Stimulated activated CD4-positive, alpha-beta T cell treated with anti-CD3 and anti-CD28 coated beads, Interleukin-2, amount 100 ng/mL, for 48 hours (primary cell): ENCODE results near the gene HNRNPC.

ENCODE experiments used
- DNase-seq, 2 donors: peaks; one replicate each; pipeline ENCODE4 v3.0.0-alpha.2; 2020

Gene HNRNPC

GRCh38 chr14:21209185-21209584, 60.1 kb downstream of the HNRNPC start:
- no peak for DNase-seq

DNA sequence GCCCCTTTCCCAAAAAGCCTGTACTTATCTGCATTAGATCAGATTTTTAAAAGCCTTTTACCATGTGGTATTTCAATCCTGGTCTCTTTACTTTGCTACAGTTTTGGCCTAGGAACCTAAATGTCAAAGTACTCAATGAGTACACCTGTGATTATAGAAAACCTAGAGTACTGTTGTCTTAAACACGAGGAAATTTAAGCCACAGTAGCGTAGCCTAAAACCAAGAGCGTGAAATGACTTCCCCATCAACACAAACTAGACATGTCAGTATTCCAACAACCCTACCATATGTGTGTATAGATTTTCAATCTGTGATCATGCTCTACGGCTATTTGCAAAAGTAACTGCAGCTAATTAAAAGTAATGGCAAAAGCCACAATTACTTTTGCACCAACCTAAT, 60.7 kb downstream of the HNRNPC start:
- DNase-seq, result no peak

- DNase-seq, result no peak
Observed at GRCh38 chr14:21206753-21207684, 62.2 kb downstream of the HNRNPC start.

DNA sequence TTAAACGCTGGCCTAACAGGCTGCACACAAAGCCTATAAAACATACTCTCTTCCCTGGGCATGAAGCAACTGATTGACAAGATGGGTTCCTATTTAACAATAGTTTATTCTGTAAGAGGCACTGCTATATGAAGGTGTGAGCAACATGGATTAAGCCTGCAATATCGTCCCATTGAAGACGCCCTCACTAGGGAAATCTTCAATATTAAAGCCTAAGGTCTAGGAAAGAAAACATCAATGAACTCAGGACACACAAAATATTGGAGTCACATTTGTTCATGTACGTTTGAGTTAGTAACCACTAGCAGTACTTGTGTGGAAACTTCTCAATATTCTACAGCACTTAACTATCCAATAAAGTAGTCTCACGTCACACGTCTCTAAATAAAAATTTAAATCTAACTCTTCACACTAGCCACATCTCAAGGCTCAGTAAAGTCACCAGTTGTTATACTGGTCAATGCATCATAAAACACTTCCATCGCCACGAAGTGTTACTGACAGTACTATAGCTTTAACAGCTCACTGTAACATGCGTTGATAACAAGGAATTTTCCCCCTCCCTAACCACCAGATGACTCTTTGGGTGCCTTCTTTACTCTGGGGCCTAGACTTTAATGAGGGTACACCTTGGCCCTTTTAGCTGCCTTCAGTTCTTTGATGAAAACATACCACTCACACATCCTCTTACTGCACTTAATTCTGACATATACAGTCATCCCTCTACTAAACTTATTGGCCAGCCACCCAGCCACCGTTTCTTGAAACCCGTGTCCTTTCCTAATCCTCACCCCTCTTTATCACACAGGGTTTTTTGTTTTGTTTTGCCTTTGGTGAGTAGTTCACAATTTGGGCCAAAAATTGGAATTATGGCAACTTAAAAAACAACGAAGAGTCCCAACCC, 63.3 kb downstream of the HNRNPC start:
- DNase-seq, result no peak

- no peak for DNase-seq
Observed at GRCh38 chr14:21205026-21205677, 64.1 kb downstream of the HNRNPC start.

GRCh38 chr14:21204167-21205025, 64.8 kb downstream of the HNRNPC start:
- no peak for DNase-seq

DNA sequence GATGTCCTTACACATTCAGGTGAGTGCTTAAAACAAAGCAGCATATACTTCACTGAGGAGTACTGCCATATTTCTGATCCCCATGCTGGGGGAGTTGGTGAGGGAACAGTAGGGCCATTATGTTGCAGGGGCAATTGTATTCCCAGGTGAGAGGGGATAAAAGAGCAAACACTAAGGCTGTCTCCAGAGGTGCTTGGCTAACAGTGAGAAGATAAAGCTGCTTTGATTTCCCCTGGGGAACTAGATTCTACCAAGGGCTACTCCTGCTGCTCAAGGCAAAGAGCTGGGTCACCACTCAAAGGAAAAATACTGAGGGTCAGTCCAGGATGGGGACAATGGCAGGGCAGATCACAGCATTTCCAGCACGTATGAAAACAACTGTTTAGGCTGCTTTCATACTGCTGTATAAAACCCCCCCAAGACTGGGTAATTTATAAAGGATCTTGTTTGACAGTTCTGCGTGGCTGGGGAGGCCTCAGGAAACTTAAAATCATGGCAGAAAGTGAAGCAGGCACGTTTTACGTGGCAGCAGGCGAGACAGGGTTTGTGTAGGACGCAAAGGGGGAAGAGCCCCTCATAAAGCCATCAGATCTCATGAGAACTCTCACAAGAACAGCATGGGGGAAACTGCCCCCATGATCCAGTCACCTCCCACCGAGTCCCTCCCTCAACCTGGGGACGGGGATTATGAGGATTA, 65.6 kb downstream of the HNRNPC start:
- no peak for DNase-seq

DNA sequence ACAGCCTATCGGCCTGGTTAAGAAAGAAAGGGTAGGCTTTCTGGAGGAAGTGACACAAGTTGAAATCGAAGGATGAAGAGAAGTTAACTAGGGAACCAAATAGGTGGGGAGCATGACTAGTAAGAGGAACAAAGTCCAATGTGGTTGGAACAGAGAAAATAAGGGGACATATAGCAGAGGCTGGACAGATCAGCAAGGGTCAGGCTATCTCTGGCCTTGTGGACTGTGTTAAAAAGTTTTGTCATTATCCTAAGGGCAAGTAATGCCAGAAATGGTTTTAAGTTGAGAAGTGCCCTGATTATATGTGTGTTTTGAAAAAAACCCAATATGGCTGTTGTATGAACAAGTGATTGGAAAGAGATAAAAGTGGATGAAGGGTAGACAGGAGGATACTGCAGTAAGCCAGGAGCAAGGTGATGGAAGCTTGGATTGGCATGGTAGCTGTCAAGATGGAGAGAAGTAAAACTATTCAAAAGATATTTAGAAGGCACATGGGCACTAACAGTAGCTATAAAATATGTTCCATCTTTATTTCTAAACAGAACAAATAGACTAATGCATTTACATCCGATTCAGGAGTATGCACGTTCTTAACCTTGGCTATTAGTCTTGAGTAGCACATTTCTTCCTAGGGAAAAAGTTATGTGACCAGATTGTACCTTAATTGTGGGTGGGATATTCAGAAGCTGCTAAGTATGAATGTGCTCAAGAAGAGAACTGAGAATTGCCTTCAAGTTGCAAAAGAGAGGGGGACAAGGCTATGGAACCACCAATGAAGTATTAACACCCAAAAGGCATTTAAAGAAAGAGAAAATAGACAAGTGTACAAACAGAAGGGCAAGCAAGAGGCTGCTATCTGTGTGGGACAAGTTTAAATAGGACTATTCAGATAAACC, 66.5 kb downstream of the HNRNPC start:
- no peak for DNase-seq

DNA sequence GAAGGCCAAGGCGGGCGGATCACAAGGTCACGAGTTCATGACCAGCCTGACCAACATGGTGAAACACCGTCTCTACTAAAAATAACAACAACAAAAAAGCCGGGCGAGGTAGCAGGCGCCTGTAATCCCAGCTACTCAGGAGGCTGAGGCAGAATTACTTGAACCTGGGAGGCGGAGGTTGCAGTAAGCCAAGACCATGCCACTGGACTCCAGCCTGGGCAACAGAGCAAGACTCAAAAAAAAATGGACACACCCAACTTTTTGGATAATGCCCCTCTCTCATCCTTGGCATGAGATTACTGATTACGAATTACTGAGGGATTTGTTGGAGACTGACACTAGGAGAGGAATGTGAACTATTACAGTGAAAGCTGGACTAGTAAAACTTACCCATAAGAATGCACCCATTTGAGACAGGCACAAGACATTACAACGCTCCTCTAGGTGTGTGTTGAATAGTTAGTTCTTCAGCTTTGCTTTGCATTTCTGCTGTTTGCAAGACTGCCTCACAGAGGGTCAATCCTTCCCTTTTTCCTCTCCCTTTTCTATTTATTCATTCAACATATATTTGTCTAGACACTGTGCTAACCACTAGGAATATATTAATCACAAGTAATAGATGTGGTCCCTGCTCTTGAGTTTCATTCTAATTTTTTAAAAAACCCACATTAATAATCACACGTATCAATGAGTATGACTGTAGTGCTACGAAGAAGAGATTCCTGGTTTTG, 67.3 kb downstream of the HNRNPC start:
- no peak for DNase-seq

DNA sequence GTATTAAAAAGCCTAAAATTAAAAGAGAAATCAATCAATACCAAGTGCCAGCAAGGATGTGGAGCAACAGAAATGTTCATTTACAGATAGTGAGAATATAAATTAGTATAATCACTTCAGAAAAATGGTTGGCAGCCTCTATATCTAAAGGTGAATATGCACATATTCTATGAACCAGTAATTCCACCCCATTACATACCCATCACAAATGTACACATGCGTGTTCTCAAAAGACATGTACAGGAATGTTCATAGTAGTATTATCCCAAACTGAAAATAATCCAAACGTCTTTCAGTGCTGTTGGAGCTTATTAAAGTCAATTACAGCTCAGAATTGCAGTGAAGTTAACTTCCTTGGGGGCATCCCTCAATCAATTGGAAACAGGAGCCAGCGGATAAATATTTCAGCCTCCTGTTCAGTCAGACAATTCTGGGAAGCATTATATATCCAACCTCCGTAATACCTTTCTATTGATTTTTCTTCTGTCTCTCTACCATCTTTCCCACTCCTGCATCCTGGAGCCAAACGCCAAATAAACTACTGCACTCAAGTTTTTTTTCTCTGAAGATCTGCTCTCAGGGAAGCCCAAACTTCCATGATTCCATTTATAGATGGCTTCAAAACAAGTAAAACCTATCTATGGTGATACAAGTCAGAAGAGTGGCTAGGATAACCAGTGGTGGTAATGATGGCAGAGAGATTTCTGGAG, 68.3 kb downstream of the HNRNPC start:
- no peak for DNase-seq

GRCh38 chr14:21199611-21200560, 69.4 kb downstream of the HNRNPC start:
- no peak for DNase-seq

GRCh38 chr14:21197418-21198205, 71.6 kb downstream of the HNRNPC start:
- DNase-seq, result no peak

- no peak for DNase-seq
Observed at GRCh38 chr14:21194597-21194996, 74.6 kb downstream of the HNRNPC start.

DNA sequence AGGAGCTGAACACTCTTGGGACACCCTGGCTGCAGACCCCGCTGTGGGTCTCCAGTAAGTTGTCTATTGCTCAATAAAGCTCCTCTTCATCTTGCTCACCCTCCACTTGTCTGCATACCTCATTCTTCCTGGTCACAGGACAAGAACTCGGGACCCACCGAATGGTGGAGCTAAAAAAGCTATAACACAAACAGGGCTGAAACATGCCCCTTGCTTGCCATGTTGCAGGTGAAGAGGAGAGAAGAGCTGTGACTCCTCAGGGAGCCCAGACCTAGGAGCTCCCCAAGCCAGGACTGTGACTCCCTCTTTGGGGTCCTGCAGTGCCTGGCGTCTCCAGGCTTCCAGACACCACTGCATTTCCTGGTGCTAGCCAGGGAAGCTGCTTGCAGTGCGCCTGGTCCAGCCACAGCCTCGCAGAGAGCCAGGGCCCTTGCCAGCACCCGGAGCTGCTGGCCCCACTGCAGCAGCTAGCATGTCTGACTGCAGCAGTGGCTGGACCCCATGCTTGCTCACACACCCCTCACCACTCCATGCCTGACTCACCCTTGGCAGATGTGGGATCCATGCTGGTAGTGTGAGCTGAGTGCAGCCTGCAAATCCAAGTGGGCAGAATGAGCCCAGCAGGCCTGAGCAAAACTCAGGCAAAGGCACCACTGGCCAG, 76.2 kb downstream of the HNRNPC start:
- no peak for DNase-seq

DNA sequence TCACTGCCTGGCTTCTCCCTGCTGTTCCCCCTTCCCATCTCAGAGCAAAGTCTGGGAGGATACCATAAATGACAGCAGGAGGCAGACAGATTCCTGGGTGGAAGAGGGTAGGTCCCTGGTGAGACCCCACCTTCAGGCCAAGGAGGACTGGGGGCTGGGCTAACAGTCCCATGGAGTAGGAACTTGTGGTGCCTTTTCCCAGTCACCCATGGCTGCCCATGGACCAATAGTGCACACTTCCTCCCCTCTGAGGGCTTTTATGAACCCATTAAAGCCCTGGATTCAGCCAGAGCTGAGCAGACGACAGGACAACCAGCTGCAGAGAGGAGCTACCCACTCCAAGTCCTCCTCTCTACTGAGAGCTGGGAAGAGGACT, 76.8 kb downstream of the HNRNPC start:
- no peak for DNase-seq

DNA sequence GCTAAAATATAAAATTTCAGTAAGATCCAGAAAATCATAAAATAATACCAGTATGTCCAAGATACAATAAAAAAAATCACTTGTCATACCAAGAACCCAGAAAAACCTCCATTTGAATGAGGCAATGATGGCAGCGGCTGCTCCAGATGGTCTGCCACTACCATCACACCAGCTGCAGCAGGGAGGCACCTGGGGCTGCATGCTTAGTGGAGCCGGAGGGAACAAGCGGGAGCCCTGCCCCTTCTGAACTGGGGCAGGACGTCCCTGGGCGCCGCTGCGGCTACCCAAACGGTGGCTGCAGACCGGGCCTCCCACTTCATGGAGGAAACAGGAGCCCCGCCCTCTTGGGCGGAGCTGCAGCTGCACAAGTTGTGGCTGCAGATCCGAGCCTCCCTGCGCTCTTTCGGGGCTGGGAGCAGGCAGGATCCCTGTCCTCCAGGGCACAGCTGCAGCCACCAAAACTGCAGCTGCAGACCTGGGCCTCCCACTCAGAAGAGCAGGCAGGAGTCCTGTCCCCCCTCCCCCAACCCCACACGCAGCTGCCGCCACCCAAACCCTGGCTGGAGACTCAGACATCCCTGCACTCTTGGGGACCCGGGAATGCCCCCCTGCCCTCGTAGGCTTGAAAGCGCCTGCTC, 77.3 kb downstream of the HNRNPC start:
- DNase-seq, result peak; percentile 54 to 61
